Lower leg skin (tissue), 4 donors: ENCODE results near the gene PTGR3. TPM values are rescaled to one million over a fixed set of nuclear protein-coding genes. Genes with fewer than 3 reads are reported as not detected.

Experiments used
- DNase-seq, 2 donors: peaks; one replicate each; pipeline ENCODE4 v3.0.0-alpha.2; 2019; ENCODE audit warnings: low spot score in 2 of 2
- H3K4me3 ChIP-seq: fragments of 200-600 bp; sonication (generic); 2 replicates; pipeline ENCODE4 v1.5.1; 2017; ENCODE audit warnings: mild to moderate bottlenecking, low read depth; ENCODE audit not compliant: poor library complexity, severe bottlenecking
- CTCF ChIP-seq, 3 donors: fragments of 450-650 bp; IDR thresholded peaks; one replicate each; pipeline ENCODE4 v1.5.1; 2016; ENCODE audit warnings: antibody characterized with exemption in 3 of 3, mild to moderate bottlenecking in 3 of 3, moderate library complexity in 2 of 3
- POLR2A ChIP-seq, 2 donors: fragments of 450-650 bp; IDR thresholded peaks; one replicate each; pipeline ENCODE4 v1.6.1; 2016 to 2017; ENCODE audit warnings: antibody characterized with exemption in 2 of 2, mild to moderate bottlenecking in 1 of 2, moderate library complexity in 1 of 2
- WGBS, 2 donors: methylation state at CpG; one replicate each; pipeline ENCODE4 v1.1.5; 2018; 5-methylcytosine and 5-hydroxymethylcytosine counted together
- intact Hi-C: fragments of 100-400 bp; cut with DNase I; formaldehyde crosslinking; loops from one replicate; pipeline ENCODE4 v1.15.0; 2023; ENCODE audit warnings: low total_unique reads
- total RNA-seq, 4 donors: library from RNA; depleted of rRNA; stranded (reverse); fragments of >200 nt; gene quantifications; one replicate each; pipeline ENCODE4 v1.1.0, GENCODE V29; 2016

The PTGR3 gene
- total RNA-seq, 4 donors from 2014 or later, result 11.7 to 29.3 (median 24.2) TPM

- no peak overlapping the region for H3K4me3 ChIP-seq
- no peak for TF ChIP-seq CTCF (IDR thresholded peaks at IDR 0.05)
- no peak for TF ChIP-seq POLR2A (IDR thresholded peaks at IDR 0.05)
- WGBS, 2 donors, result 75% methylated on average over 9 of the region's 9 CpGs
- intact Hi-C loops, result no loop called here
- DNase-seq, result no peak
Observed at GRCh38 chr18:75223687-75224347, 14.9 kb upstream of the PTGR3 start.

- DNase-seq, result no peak
- WGBS, 2 donors, result 91 to 92% methylated on average over 10 of the region's 10 CpGs
- H3K4me3 ChIP-seq, result no peak overlapping the region
- TF ChIP-seq CTCF (IDR thresholded peaks at IDR 0.05), result no peak
- no peak for TF ChIP-seq POLR2A (IDR thresholded peaks at IDR 0.05)
- intact Hi-C loops, result no loop called here
Observed at GRCh38 chr18:75222407-75222806, 13.5 kb upstream of the PTGR3 start.

- intact Hi-C loops, result no loop called here
Observed at GRCh38 chr18:75221897-75222296, 13.0 kb upstream of the PTGR3 start.

GRCh38 chr18:75221397-75221796 lies 12.5 kb upstream of the PTGR3 start:
- H3K4me3 ChIP-seq, result no peak overlapping the region
- DNase-seq, result no peak
- TF ChIP-seq CTCF (IDR thresholded peaks at IDR 0.05) (no peak), POLR2A (IDR thresholded peaks at IDR 0.05) (no peak)
- WGBS, 2 donors, result 49 to 51% methylated on average over 1 of the region's 1 CpG
- intact Hi-C loops, result no loop called here

More at GRCh38 chr18:75221897-75222296, 13.0 kb upstream of the PTGR3 start:
- TF ChIP-seq CTCF (IDR thresholded peaks at IDR 0.05) (no peak), POLR2A (IDR thresholded peaks at IDR 0.05) (no peak)
- WGBS, 2 donors, result 83 to 84% methylated on average over 7 of the region's 7 CpGs
- no peak for DNase-seq
- H3K4me3 ChIP-seq, result no peak overlapping the region

- no peak for DNase-seq
- H3K4me3 ChIP-seq, result no peak overlapping the region
- TF ChIP-seq POLR2A (IDR thresholded peaks at IDR 0.05), result no peak
- no peak for TF ChIP-seq CTCF (IDR thresholded peaks at IDR 0.05)
- 47 to 53% methylated on average over 12 of the region's 12 CpGs for WGBS, 2 donors
- intact Hi-C loops, result no loop called here
Observed at GRCh38 chr18:75220551-75221355, 11.8 kb upstream of the PTGR3 start.
